HCT116 (cell line): ENCODE measurements around the gene CD1B.

Source experiments
- CEBPB ChIP-seq: IDR thresholded peaks from 2 replicates; pipeline ENCODE4 v1.6.1; 2012; ENCODE audit warnings: low read depth
- EZH2 ChIP-seq: fragments of 200-600 bp; sonication (generic); IDR thresholded peaks from 2 replicates; pipeline ENCODE4 v1.6.1; 2017; ENCODE audit warnings: antibody characterized with exemption, mixed run types
- EZH2phosphoT487 ChIP-seq: fragments of 200-600 bp; IDR thresholded peaks from 2 replicates; pipeline ENCODE4 v1.6.1; 2018; ENCODE audit warnings: antibody characterized with exemption, borderline replicate concordance
- POLR2A ChIP-seq: IDR thresholded peaks from 2 replicates; pipeline ENCODE4 v1.7.0; 2011; ENCODE audit warnings: borderline replicate concordance; ENCODE audit not compliant: insufficient read depth, insufficient read length; ENCODE audit errors: extremely low read depth
- RAD21 ChIP-seq: IDR thresholded peaks from 2 replicates; pipeline ENCODE4 v1.6.1; 2012; ENCODE audit warnings: low read depth, mild to moderate bottlenecking
- SRF ChIP-seq: IDR thresholded peaks from 2 replicates; pipeline ENCODE4 v1.6.1; 2012; ENCODE audit warnings: low read depth
- ZBTB33 ChIP-seq: IDR thresholded peaks from 2 replicates; pipeline ENCODE4 v1.6.1; 2011; ENCODE audit warnings: mild to moderate bottlenecking, low read length, moderate library complexity; ENCODE audit not compliant: insufficient replicate concordance; ENCODE audit errors: extremely low read depth
- TF ChIP-seq, protein P1 (sequence below), 3 experiments: fragments of 200-600 bp in 1 of 3; sonication (generic) in 1 of 3; IDR thresholded peaks in 2 of 3; conservative IDR thresholded peaks in 1 of 3; 2 replicates each; pipeline ENCODE4 v1.5.1; 2012 to 2017; ENCODE audit warnings: low read depth in 2 of 3, low read length in 2 of 3, antibody characterized with exemption in 1 of 3, borderline replicate concordance in 1 of 3, control low read depth in 1 of 3, mild to moderate bottlenecking in 1 of 3, mixed read lengths in 1 of 3, mixed run types in 1 of 3, moderate library complexity in 1 of 3; ENCODE audit not compliant: insufficient read depth in 1 of 3

DNA sequence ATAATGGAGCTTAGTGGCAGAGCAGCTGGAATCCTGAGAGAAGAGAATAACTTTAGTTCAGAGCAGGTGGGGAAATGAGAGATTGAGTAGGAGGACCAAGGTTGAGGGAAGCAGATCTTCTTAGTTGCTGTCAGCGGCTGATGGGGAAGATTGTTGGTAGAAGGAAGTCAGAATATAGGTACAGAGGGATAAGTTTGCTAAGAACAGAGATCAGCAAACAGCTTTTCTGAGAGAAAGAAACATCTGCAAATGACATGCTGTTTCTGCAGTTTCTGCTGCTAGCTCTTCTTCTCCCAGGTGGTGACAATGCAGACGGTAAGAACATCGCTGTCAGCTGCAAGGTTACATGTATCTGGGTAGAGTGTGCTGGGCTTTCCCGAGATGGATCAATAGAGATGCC lies 41.5 kb downstream of the CD1B start, which contains the start of gene CD1C:
- no peak for TF ChIP-seq RAD21
- no peak for TF ChIP-seq CEBPB
- no peak for TF ChIP-seq POLR2A
- TF ChIP-seq ZBTB33 = no peak
- TF ChIP-seq EZH2phosphoT487 = no peak
- no peak for TF ChIP-seq SRF
- TF ChIP-seq, protein P1, sequence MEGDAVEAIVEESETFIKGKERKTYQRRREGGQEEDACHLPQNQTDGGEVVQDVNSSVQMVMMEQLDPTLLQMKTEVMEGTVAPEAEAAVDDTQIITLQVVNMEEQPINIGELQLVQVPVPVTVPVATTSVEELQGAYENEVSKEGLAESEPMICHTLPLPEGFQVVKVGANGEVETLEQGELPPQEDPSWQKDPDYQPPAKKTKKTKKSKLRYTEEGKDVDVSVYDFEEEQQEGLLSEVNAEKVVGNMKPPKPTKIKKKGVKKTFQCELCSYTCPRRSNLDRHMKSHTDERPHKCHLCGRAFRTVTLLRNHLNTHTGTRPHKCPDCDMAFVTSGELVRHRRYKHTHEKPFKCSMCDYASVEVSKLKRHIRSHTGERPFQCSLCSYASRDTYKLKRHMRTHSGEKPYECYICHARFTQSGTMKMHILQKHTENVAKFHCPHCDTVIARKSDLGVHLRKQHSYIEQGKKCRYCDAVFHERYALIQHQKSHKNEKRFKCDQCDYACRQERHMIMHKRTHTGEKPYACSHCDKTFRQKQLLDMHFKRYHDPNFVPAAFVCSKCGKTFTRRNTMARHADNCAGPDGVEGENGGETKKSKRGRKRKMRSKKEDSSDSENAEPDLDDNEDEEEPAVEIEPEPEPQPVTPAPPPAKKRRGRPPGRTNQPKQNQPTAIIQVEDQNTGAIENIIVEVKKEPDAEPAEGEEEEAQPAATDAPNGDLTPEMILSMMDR (IDR thresholded peaks at IDR 0.05 in 2 of 3, conservative IDR thresholded peaks at IDR 0.05 in 1 of 3; ENCODE audit: borderline replicate concordance in 1 of 3, insufficient read depth in 1 of 3, low read depth in 2 of 3, low read length in 2 of 3) = no peak
- TF ChIP-seq EZH2 = no peak
